ENCODE results near the gene SLX4IP.

- TF ChIP-seq CTCF (IDR thresholded peaks at IDR 0.05; ENCODE audit: insufficient read depth, low read depth, low read length) (no peak), EZH2 (IDR thresholded peaks at IDR 0.05; ENCODE audit: insufficient read depth, low read length) (no peak)
Observed at GRCh38 chr20:10632721-10633509, 197.8 kb downstream of the SLX4IP start.

All from astrocyte (in vitro differentiated cells and primary cell).